ENCODE data around the gene RAMAC. TPM values are rescaled to one million over a fixed set of nuclear protein-coding genes. Genes with fewer than 3 reads are reported as not detected.

RAMAC gene
- total and polyA plus RNA-seq, 2 of the 8 experiments (the other 6 are each of a cell fraction or from before 2014, with no cell fraction given) = 20.7 to 32.9 TPM

- no peaks in the 10 kb centered on the region for H3K9me3 ChIP-seq (ENCODE audit: insufficient read depth in 2 of 2, low read depth in 1 of 2, low read length in 1 of 2)
- no peak within 1 kb of the TSS for H2BK120ac ChIP-seq (replicated peaks; ENCODE audit: low read depth, low read length)
- H3K56ac ChIP-seq (replicated peaks; ENCODE audit: insufficient read length, low read depth, low read length) = peak within 1 kb of the TSS; percentile 42
- peak within 1 kb of the TSS; percentile 88; the same call in 1 of the 2 replicates for H2BK15ac ChIP-seq (ENCODE audit: low read length)
- POLR2A ChIA-PET (ENCODE audit: partially characterized antibody) = interaction anchor here (0.6 to 2.4 kb wide), 15 partner anchors 9 to 473 kb away, joined by 3 to 6 read pairs (median 3); partner anchors contain the start of genes BTBD1, RPS17 and WHAMM
- peaks cover 3 to 10% (median 7%) of the 10 kb centered on the region in 4 experiments for H3K4me1 ChIP-seq (replicated peaks in 1 of 4; ENCODE audit: control insufficient read depth in 3 of 4, insufficient read depth in 4 of 4, low read length in 3 of 4)
- H3K4ac ChIP-seq (replicated peaks; ENCODE audit: insufficient read length, low read depth, low read length) = peak within 1 kb of the TSS; percentile 64
- peak within 1 kb of the TSS; percentile 67 for H2BK5ac ChIP-seq (ENCODE audit: low read depth, low read length)
- H2AFZ ChIP-seq (ENCODE audit: low read length) = peak within 1 kb of the TSS; percentile 95
- peak within 1 kb of the TSS; percentile 75 to 88 (median 82) for H3K9ac ChIP-seq (replicated peaks in 1 of 4; ENCODE audit: extremely low read depth in 1 of 4, low read depth in 3 of 4, low read length in 3 of 4)
- no peak for FAIRE-seq
- no peak within 1 kb of the TSS for H3K23ac ChIP-seq (ENCODE audit: insufficient read length)
- H3K79me2 ChIP-seq (ENCODE audit: control insufficient read depth in 1 of 2, insufficient read depth in 2 of 2, low read length in 2 of 2) = peaks cover 0 to 12% of the 10 kb centered on the region in 2 experiments; a peak in 1 of 4 replicates
- peak within 1 kb of the TSS; percentile 84; the same call in 1 of the 2 replicates for H2AK5ac ChIP-seq (ENCODE audit: low read depth, low read length)
- no peak within 1 kb of the TSS for H2BK20ac ChIP-seq (ENCODE audit: low read length)
- peak within 1 kb of the TSS; percentile 18; the same call in 1 of the 2 replicates for H2BK12ac ChIP-seq (ENCODE audit: low read depth, low read length)
- H3K27me3 ChIP-seq (replicated peaks in 1 of 4; ENCODE audit: control insufficient read depth in 3 of 4, extremely low read depth in 1 of 4, insufficient read depth in 3 of 4, low read length in 3 of 4) = peaks cover 0 to 3% (median 0%) of the 10 kb centered on the region in 4 experiments; a peak in 1 of 7 replicates
- no peaks in the 10 kb centered on the region for H3K79me1 ChIP-seq (ENCODE audit: low read depth, low read length)
- peak within 1 kb of the TSS; percentile 56 for H4K91ac ChIP-seq (replicated peaks; ENCODE audit: insufficient read length, low read length)
- peak within 1 kb of the TSS; percentile 51; the same call in 1 of the 2 replicates for H3K27ac ChIP-seq (ENCODE audit: low read depth, low read length)
- H4K20me1 ChIP-seq (replicated peaks in 1 of 2; ENCODE audit: control insufficient read depth in 1 of 2, insufficient read depth in 2 of 2, low read length in 2 of 2) = no peaks in the 10 kb centered on the region
- peak within 1 kb of the TSS; percentile 66 to 83 for H3K4me2 ChIP-seq (ENCODE audit: insufficient read depth in 1 of 2, low read depth in 2 of 2, low read length in 2 of 2)
- H3K18ac ChIP-seq (ENCODE audit: extremely low read depth, low read length) = peak within 1 kb of the TSS; percentile 86
- H3K23me2 ChIP-seq (ENCODE audit: low read depth, low read length) = peaks cover 10% of the 10 kb centered on the region; the same call in 1 of the 2 replicates
- H4K5ac ChIP-seq (ENCODE audit: insufficient read length, low read depth, low read length) = peak within 1 kb of the TSS; percentile 46
- CTCF ChIA-PET (ENCODE audit: partially characterized antibody) = interaction anchor here (0.6 to 2.2 kb wide), 31 partner anchors 9 to 481 kb away, joined by 3 to 16 read pairs (median 4); partner anchors contain the start of genes BTBD1 and RAMAC
- H3K14ac ChIP-seq (ENCODE audit: insufficient read length) = no peak within 1 kb of the TSS
- H4K8ac ChIP-seq (ENCODE audit: extremely low read depth, insufficient read depth, low read length) = peak within 1 kb of the TSS; percentile 94
- 12% methylated on average over 55 of the region's 64 CpGs; no CpG with 5 or more reads in 1 of the 2 experiments for WGBS, 2 experiments (ENCODE audit: extremely low coverage in 1 of 2, insufficient coverage in 1 of 2, insufficient read length in 1 of 2, insufficient replicate concordance in 2 of 2, low coverage in 1 of 2, low lambda C conversion rate in 2 of 2, missing lambda C conversion rate in 1 of 2)
- peak within 1 kb of the TSS; percentile 69 to 97 (median 92) for H3K4me3 ChIP-seq (ENCODE audit: extremely low read depth in 1 of 4, insufficient read depth in 2 of 4, low read depth in 3 of 4, low read length in 4 of 4)
- peak; percentile 79 to 85 for DNase-seq (ENCODE audit: low read depth in 1 of 2, low spot score in 2 of 2)
- H3K36me3 ChIP-seq (ENCODE audit: control insufficient read depth in 2 of 4, insufficient read depth in 4 of 4, low read length in 3 of 4) = peaks cover 0 to 24% (median 11%) of the 10 kb centered on the region in 4 experiments; a peak in 6 of 8 replicates
- no peak for TF ChIP-seq CBX5 (IDR thresholded peaks at IDR 0.05; ENCODE audit: low read depth, low read length)
- TF ChIP-seq SIN3A (conservative IDR thresholded peaks at IDR 0.05 in 1 of 2, IDR thresholded peaks at IDR 0.05 in 1 of 2; ENCODE audit: low read depth in 1 of 2, low read length in 2 of 2) = peak in 1 of 2 experiments; percentile 68; a peak in 1 of 4 replicates
- TF ChIP-seq POU5F1 (IDR thresholded peaks at IDR 0.05; ENCODE audit: low read depth, low read length) = no peak
- peak; percentile 52; the same call in 1 of the 2 replicates for TF ChIP-seq EGR1 (IDR thresholded peaks at IDR 0.05; ENCODE audit: borderline replicate concordance, low read depth, low read length)
- TF ChIP-seq RBBP5 (IDR thresholded peaks at IDR 0.05; ENCODE audit: borderline replicate concordance, low read depth, low read length) = peak; percentile 75; the same call in 1 of the 2 replicates
- TF ChIP-seq GTF2F1 (IDR thresholded peaks at IDR 0.05; ENCODE audit: borderline replicate concordance, low read depth, low read length) = peak; percentile 80
- TF ChIP-seq NRF1 (IDR thresholded peaks at IDR 0.05; ENCODE audit: low read depth, low read length) = peak; percentile 92
- no peak for TF ChIP-seq CHD1 (IDR thresholded peaks at IDR 0.05; ENCODE audit: low read depth, low read length)
- peak; percentile 48; the same call in 1 of the 2 replicates for TF ChIP-seq SP2 (IDR thresholded peaks at IDR 0.05; ENCODE audit: low read length)
- no peak for TF ChIP-seq HDAC6 (IDR thresholded peaks at IDR 0.05; ENCODE audit: low read depth, low read length)
- TF ChIP-seq TCF12 (IDR thresholded peaks at IDR 0.05; ENCODE audit: low read depth, low read length) = 0 out of 2 replicates have a peak, but pooled peaks have one; percentile 31
These were observed 25.5 kb downstream of the RAMAC start, which contains the start of gene C15orf40 for GRCh38 chr15:83011271-83012075. C15orf40 (minus strand) TSS chr15:83011639; CDS start chr15:83011607, 32 bp downstream.
